Epithelial cell of prostate (primary cell): ENCODE measurements around the gene RGCC.
"Not testable (repeated sequence)": the region's sequence is repeated elsewhere in the genome, so short reads cannot be mapped to it uniquely, and the experiment has no call there.

Experiments used
- DNase-seq: peaks from one replicate; pipeline ENCODE4 v3.0.0-alpha.2; 2011; ENCODE audit warnings: low read depth, low spot score
- H3K27ac ChIP-seq: fragments of 450-650 bp; 2 replicates; pipeline ENCODE4 v1.5.1; 2017; ENCODE audit warnings: mild to moderate bottlenecking

RGCC gene, protein sequence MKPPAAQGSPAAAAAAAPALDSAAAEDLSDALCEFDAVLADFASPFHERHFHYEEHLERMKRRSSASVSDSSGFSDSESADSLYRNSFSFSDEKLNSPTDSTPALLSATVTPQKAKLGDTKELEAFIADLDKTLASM

GRCh38 chr13:41456768-41457588, at the start of gene RGCC:
RGCC (plus strand) TSS chr13:41457550; CDS start chr13:41457708, 158 bp downstream.
- no peak for DNase-seq
- H3K27ac ChIP-seq: no peak within 1 kb of the TSS

DNA sequence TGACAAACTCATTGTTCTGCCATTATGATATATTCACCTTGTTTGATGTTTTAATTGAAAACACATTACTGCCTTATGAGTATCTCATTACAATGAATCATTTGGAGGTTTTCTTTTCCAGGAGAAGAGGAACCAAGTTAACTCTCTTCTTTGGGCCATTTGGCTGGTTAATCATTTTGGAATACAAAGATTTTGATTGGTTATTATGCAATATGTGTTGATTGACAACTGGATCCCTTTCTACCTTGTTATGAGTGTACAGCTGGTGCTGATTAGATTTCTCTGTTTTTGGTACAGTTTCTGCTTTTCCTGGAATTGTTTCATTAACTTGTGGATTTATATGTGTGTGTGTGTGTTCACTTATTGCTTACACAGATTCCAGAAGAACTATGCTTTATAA, 49.2 kb upstream of the RGCC start:
- no peak for DNase-seq
- H3K27ac ChIP-seq: no peak overlapping the region

DNA sequence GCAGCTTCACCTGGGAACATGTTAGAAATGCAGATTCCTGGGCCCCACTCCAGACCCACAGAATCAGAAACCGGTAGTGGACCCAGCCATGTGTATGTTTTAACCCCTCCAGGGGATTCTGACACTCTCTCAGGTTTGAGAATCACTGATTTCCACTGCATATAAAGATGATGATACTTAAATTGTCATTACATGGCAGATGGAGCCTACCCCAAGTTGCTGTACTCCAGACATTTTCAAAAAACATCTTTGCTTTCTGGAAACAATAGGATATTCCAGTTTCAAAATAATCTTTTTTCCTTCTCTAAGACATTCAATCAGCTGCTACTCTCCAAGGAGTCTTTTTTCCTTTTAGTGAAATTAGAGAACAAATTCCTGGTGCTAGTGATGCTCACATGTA, 48.6 kb upstream of the RGCC start:
- no peak overlapping the region for H3K27ac ChIP-seq
- no peak for DNase-seq

DNA sequence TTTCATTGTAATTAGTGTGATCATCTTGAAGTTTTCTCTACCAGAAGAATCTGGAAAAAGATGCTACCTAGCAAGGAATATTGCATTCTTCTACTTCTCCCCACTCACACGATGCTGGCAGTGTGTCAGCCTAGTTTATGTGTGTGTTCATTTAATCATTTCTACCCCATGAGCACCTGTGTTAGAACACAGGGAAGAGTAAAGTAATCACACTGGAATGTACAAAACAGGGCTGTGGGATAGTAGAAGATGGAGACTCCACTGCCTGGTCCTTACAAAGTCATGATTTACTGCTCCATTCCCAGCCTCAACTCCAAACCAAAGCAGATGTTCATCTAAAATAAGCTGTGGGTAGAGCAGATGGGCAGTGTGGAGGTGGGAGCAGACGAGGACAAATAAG, 47.7 kb upstream of the RGCC start:
- no peak overlapping the region for H3K27ac ChIP-seq
- no peak for DNase-seq

DNA sequence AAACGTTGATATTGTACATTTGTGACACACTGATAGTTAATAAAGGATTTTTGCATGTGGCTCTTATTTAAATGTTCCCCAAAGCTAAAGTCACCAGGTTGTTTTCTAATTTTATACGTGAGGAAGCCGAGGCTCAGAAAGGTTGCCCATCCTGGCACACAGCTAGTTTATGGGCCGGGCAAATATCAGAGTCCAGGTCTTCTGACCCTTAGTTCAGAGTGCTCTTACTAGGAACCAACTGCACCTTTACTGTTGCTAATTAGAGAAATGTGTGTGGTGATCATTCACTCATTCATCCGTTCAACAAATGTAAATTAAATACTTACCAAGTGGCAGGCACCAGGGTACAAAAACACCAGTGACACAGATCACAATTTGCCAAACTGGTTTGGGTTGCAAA, 46.3 kb upstream of the RGCC start:
- no peak for DNase-seq
- no peak overlapping the region for H3K27ac ChIP-seq

GRCh38 chr13:41411522-41411921, 45.8 kb upstream of the RGCC start:
- DNase-seq: no peak
- H3K27ac ChIP-seq: no peak overlapping the region

DNA sequence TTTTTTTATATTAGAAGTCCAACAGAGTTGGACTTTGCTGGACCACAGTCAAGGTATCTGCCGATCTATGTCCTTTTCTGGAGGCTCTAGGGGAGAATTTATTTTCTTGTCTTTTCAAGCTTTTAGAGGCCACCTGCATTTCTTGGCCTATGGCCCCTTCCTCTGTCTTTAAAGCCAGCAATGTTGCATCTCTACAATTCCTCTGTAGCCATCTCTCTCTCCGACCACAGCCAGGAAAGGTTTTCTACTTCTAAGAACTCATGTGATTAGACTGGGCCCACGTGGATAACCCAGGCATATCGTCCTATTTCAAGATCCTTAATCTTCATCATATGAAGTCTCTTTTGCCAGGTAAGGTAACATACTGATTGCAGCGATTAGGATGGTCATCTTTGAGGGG, 43.5 kb upstream of the RGCC start:
- H3K27ac ChIP-seq: no peak overlapping the region
- DNase-seq: no peak

- H3K27ac ChIP-seq: no peak overlapping the region
- DNase-seq: no peak
These were observed 41.1 kb upstream of the RGCC start for GRCh38 chr13:41416276-41416675.

GRCh38 chr13:41418027-41418426, 39.3 kb upstream of the RGCC start:
- DNase-seq: no peak
- H3K27ac ChIP-seq: no peak overlapping the region

GRCh38 chr13:41418731-41419130, 38.6 kb upstream of the RGCC start:
- no peak overlapping the region for H3K27ac ChIP-seq
- no peak for DNase-seq

- no peak overlapping the region for H3K27ac ChIP-seq
- no peak for DNase-seq
These were observed 38.1 kb upstream of the RGCC start for GRCh38 chr13:41419206-41419605.

- no peak overlapping the region for H3K27ac ChIP-seq
These were observed 37.2 kb upstream of the RGCC start for GRCh38 chr13:41420146-41420545.

GRCh38 chr13:41421330-41421729, 36.0 kb upstream of the RGCC start:
- DNase-seq, H3K27ac ChIP-seq: not testable (repeated sequence)

More at GRCh38 chr13:41420146-41420545, 37.2 kb upstream of the RGCC start:
- no peak for DNase-seq

DNA sequence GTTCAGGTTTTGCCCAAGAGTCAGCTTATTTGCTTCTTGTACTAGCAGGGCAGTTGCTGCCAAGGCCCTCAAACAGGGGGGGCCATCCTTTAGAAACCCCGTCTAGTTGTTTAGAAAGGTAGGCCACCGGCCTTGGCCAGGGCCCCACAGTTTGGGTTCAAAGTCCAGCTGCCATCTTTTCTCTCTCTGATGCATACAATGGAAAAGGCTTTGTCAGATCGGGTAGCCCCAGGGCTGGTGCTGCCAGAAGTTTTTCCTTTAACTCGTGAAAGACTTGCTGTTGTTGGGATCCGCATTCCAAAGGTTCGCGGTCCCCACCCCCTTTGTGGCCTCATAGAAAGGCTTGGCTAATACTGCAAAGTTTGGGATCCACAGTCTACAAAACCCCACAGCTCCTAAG, 35.4 kb upstream of the RGCC start:
- DNase-seq, H3K27ac ChIP-seq: not testable (repeated sequence)

GRCh38 chr13:41423259-41423658, 34.1 kb upstream of the RGCC start:
- H3K27ac ChIP-seq, DNase-seq: not testable (repeated sequence)

GRCh38 chr13:41424675-41425074, 32.7 kb upstream of the RGCC start:
- not testable (repeated sequence) for H3K27ac ChIP-seq

GRCh38 chr13:41426047-41426446, 31.3 kb upstream of the RGCC start:
- DNase-seq: no peak
- H3K27ac ChIP-seq: no peak overlapping the region

More at GRCh38 chr13:41424675-41425074, 32.7 kb upstream of the RGCC start:
- not testable (repeated sequence) for DNase-seq

- H3K27ac ChIP-seq: no peak overlapping the region
- no peak for DNase-seq
These were observed 29.7 kb upstream of the RGCC start for GRCh38 chr13:41427666-41428065.

DNA sequence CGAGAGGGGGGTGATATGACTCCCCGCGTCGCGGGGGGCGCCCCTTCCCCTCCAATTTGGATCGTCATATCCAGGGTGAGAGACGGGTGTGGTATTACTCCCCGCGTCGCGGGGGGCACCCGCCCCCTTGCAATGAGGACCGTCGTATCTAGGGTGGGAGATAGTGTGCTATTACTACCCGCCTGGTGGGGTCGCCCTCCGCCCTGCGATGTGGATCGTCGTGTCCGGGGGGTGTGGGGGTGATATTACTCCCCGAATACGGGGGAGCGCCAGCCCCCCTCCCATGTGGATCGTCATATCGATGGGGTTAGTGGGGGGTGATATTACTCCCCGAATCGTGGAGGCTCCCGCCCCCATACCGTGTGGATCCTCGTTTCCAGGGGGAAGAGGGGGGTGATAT, 29.2 kb upstream of the RGCC start:
- H3K27ac ChIP-seq: no peak overlapping the region
- DNase-seq: no peak

- DNase-seq, H3K27ac ChIP-seq: not testable (repeated sequence)
These were observed 23.3 kb upstream of the RGCC start for GRCh38 chr13:41434030-41434429.

DNA sequence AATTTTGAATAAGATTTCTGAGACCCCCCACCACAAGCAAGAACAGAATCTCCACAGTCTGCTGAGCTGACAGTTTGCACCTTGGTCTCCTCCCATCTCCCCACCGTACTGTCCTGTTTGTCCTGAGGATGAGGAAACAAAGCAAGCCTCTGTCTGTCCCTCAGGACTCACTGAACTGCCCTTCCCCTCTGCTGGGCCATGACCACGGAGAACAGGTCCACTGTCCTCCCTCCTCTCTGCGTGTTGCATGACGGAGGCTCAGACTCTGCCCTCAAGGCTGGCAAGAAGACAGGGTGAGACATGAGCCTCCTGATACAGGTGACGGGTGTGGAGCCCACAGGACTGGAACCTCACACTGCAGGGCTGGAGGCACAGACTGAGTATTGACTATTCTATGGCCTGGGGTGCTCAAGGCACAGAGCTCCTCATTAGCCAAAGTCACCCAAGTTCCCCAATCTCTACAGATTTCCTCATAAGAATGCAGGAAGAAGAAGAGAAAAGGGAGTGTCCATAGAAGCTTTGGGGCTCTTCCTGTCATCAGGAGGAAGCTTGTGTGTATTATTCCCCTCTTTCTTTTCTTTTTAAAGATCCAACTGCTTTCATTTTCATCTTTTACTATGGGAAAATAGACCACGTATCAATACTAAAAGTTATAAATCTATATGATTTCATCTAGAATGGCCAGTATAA, 22.4 kb upstream of the RGCC start:
- no peak for DNase-seq

More for the DNA sequence above, 22.4 kb upstream of the RGCC start:
- H3K27ac ChIP-seq: no peak overlapping the region
